ENCODE measurements around the gene ZBTB1. TPM values are rescaled to one million over a fixed set of nuclear protein-coding genes. Genes with fewer than 3 reads are reported as not detected.

The ZBTB1 gene
- total and polyA plus RNA-seq, 4 donors, result 13.4 to 65.5 (median 25.0) TPM

GRCh38 chr14:64525354-64525753 lies 20.8 kb downstream of the ZBTB1 start:
- no peak for TF ChIP-seq CTCF (IDR thresholded peaks at IDR 0.05; ENCODE audit: control extremely low read depth, extremely low read depth)
- no peak overlapping the region for H3K9ac ChIP-seq (ENCODE audit: insufficient read depth in 1 of 2, low read length in 2 of 2)
- H3K4me1 ChIP-seq (ENCODE audit: control insufficient read depth in 5 of 5, insufficient read depth in 5 of 5, low read length in 5 of 5), result peaks cover 0 to 7% (median 0%) of the 10 kb centered on the region in 5 donors
- peaks cover 10 to 31% (median 20%) of the 10 kb centered on the region in 4 donors for H3K36me3 ChIP-seq (ENCODE audit: control insufficient read depth in 4 of 4, insufficient read depth in 4 of 4, low read length in 4 of 4)
- no peak overlapping the region for H3K27ac ChIP-seq (ENCODE audit: low read depth in 1 of 2, low read length in 1 of 2)
- 93 to 98% methylated on average over 2 of the region's 2 CpGs for WGBS, 2 donors
- H3K9me3 ChIP-seq (ENCODE audit: control insufficient read depth in 4 of 4, insufficient read depth in 3 of 4, low read length in 3 of 4), result no peaks in the 10 kb centered on the region
- no peak for DNase-seq
- no peak for ATAC-seq (ENCODE audit: insufficient read depth, low FRiP score)
- H3K4me3 ChIP-seq, result no peak overlapping the region
- no peaks in the 10 kb centered on the region for H3K27me3 ChIP-seq (ENCODE audit: control insufficient read depth in 3 of 3, insufficient read depth in 3 of 3, low read length in 2 of 3)

GRCh38 chr14:64531567-64531966 lies 27.0 kb downstream of the ZBTB1 start:
- Histone ChIP-seq H3K4me3 (no peak overlapping the region), H3K36me3 (ENCODE audit: control insufficient read depth in 4 of 4, insufficient read depth in 4 of 4, low read length in 4 of 4) (peaks cover 0 to 3% (median 2%) of the 10 kb centered on the region in 4 donors), H3K9me3 (ENCODE audit: control insufficient read depth in 4 of 4, insufficient read depth in 3 of 4, low read length in 3 of 4) (no peaks in the 10 kb centered on the region), H3K4me1 (ENCODE audit: control insufficient read depth in 5 of 5, insufficient read depth in 5 of 5, low read length in 5 of 5) (peaks cover 0 to 3% (median 0%) of the 10 kb centered on the region in 5 donors), H3K27me3 (ENCODE audit: control insufficient read depth in 3 of 3, insufficient read depth in 3 of 3, low read length in 2 of 3) (no peaks in the 10 kb centered on the region), H3K9ac (ENCODE audit: insufficient read depth in 1 of 2, low read length in 2 of 2) (no peak overlapping the region), H3K27ac (ENCODE audit: low read depth in 1 of 2, low read length in 1 of 2) (no peak overlapping the region)
- ATAC-seq (ENCODE audit: insufficient read depth, low FRiP score), result no peak
- TF ChIP-seq CTCF (IDR thresholded peaks at IDR 0.05; ENCODE audit: control extremely low read depth, extremely low read depth), result no peak
- peak in 1 of 3 donors; percentile 13 for DNase-seq
- 71 to 78% methylated on average over 2 of the region's 2 CpGs for WGBS, 2 donors

GRCh38 chr14:64536488-64537245 lies 32.1 kb downstream of the ZBTB1 start:
- H3K9ac ChIP-seq (ENCODE audit: insufficient read depth in 1 of 2, low read length in 2 of 2), result no peak overlapping the region
- 80 to 91% methylated on average over 4 of the region's 4 CpGs for WGBS, 2 donors
- H3K27ac ChIP-seq (ENCODE audit: low read depth in 1 of 2, low read length in 1 of 2), result no peak overlapping the region
- DNase-seq, result no peak
- H3K36me3 ChIP-seq (ENCODE audit: control insufficient read depth in 4 of 4, insufficient read depth in 4 of 4, low read length in 4 of 4), result no peaks in the 10 kb centered on the region
- peaks cover 0 to 11% (median 11%) of the 10 kb centered on the region in 3 donors for H3K27me3 ChIP-seq (ENCODE audit: control insufficient read depth in 3 of 3, insufficient read depth in 3 of 3, low read length in 2 of 3)
- no peak overlapping the region for H3K4me3 ChIP-seq
- ATAC-seq (ENCODE audit: insufficient read depth, low FRiP score), result no peak
- TF ChIP-seq CTCF (IDR thresholded peaks at IDR 0.05; ENCODE audit: control extremely low read depth, extremely low read depth), result no peak
- peaks cover 0 to 8% (median 0%) of the 10 kb centered on the region in 5 donors for H3K4me1 ChIP-seq (ENCODE audit: control insufficient read depth in 5 of 5, insufficient read depth in 5 of 5, low read length in 5 of 5)
- H3K9me3 ChIP-seq (ENCODE audit: control insufficient read depth in 4 of 4, insufficient read depth in 3 of 4, low read length in 3 of 4), result peaks cover 0 to 10% (median 0%) of the 10 kb centered on the region in 4 donors
